Epithelial cell of esophagus (primary cell): Measurements from ENCODE around the gene LCNL1.

Source experiments
- DNase-seq: peaks from one replicate; pipeline ENCODE4 v3.0.0; 2010; ENCODE audit warnings: low read depth
- H3K4me3 ChIP-seq: 2 replicates; pipeline ENCODE4 v1.5.1; 2011; ENCODE audit warnings: mild to moderate bottlenecking, low read length, control low read depth
- TF ChIP-seq, protein P1 (sequence below): IDR thresholded peaks from 2 replicates; pipeline ENCODE4 v1.5.1; 2011; ENCODE audit warnings: low read depth, mild to moderate bottlenecking, low read length, control low read depth, inconsistent platforms; ENCODE audit not compliant: insufficient read depth; ENCODE audit errors: missing control alignments

Gene LCNL1

DNA sequence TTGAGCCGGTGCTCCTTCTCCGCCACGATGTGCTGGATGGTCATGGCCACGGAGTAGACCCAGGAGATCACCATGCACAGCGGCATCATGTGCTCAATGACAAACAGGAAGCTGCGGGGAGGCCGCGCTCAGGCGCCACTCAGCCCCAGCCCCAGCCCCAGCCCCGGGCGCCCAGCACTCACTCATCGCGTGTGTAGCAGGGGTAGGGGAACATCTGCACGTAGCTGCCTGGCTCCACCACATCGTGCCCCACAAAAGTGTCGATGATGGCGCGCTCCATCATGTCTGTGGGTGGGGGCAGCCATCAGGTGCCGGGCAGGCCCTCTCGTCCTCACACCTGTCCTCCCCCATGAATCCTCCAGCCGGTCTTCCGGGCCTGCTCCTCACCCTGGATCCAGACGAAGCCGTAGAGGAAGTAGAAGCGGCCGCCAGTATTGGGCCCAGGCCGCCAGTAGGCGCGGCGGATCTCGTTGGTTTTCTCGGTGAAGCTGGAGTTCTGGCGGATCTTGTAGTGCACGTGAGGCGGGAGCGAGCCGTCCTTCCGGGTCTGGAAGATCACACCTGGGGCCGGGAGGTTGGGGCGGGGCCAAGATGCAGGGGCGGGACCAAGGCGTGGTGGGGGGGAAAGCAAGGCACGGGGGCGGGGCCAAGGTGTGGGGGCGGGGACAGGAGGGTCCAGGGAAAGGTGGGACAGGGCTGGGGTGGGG, 35.2 kb downstream of the LCNL1 start:
- H3K4me3 ChIP-seq = no peak overlapping the region
- TF ChIP-seq, protein P1, sequence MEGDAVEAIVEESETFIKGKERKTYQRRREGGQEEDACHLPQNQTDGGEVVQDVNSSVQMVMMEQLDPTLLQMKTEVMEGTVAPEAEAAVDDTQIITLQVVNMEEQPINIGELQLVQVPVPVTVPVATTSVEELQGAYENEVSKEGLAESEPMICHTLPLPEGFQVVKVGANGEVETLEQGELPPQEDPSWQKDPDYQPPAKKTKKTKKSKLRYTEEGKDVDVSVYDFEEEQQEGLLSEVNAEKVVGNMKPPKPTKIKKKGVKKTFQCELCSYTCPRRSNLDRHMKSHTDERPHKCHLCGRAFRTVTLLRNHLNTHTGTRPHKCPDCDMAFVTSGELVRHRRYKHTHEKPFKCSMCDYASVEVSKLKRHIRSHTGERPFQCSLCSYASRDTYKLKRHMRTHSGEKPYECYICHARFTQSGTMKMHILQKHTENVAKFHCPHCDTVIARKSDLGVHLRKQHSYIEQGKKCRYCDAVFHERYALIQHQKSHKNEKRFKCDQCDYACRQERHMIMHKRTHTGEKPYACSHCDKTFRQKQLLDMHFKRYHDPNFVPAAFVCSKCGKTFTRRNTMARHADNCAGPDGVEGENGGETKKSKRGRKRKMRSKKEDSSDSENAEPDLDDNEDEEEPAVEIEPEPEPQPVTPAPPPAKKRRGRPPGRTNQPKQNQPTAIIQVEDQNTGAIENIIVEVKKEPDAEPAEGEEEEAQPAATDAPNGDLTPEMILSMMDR = no peak
- DNase-seq = no peak

DNA sequence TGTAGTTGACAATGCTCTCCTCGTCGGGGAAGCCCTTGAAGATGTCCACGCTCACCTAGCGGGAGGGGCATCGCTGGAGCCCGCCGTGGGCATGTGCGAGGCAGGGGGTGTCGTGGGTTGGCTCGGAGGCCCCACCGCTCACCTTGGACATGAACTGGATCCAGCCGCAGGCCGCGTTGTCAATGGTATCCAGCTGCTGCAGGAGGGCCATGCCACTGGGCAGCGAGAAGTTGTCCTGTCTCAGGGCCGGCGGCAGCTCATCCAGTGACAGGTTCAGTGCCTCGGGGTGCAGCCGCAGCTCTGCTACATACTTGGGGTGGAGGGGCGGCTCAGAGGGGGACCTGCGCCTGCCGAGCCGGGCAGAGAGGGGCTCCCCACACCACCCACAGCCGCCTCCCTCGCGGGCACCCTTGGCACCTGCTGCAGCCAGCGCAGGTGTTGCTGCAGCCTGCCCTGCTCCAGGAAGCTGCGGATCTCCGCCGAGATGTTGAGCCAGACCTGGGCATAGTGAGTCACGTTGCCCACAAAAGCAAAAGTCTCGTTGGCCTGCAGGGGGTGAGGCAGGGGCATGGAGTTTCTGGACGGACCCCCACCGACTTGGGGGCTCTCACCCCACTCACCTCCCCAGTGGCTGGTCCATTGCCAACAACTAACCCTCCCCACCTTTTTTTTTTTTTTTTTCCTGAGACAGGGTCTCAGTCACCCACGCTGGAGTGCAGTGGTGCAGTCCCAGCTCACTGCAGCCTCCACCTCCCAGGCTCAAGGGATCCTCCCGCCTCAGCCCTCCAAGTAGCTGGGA, 36.2 kb downstream of the LCNL1 start:
- H3K4me3 ChIP-seq = no peak overlapping the region
- TF ChIP-seq, protein P1 = no peak
- DNase-seq = no peak

DNA sequence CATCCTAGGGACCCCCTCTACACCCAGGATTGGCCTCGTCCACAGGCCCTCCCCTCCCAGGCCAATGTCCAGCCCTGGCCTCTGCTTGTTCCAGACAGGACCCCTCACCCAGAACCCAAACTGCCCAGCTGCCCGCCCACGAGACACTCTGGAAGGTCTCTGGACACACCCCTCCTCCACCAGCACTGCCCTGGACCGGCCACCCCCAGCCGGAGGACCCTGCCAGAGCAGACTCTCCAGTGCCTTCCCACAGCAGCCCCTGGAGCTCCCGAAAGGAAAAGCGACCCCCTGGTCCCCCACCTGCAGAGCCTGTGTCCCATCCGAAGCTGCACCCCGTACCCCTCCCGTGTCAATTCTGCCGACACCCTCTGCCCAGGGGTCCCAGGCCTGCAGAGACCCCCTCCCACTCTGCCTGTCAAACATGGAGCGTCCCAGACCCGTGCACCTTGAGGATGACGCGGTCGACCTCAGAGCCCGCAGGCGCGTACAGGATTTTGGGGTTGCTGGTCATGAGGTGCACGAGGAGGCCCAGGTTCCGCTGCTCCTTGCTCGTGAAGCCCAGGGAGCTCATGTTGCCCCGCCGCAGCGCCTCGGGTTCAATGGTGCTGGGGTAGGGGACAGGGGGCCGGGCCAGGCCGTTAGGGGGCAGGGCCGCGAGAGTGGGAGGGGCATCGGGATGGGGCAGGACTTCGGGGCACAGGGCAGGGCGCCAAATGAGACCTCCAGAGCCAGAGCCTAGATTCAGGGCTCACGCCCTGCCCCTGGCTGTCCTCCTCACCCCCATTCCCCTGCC, 37.3 kb downstream of the LCNL1 start:
- no peak overlapping the region for H3K4me3 ChIP-seq
- DNase-seq = no peak
- TF ChIP-seq, protein P1 = no peak

DNA sequence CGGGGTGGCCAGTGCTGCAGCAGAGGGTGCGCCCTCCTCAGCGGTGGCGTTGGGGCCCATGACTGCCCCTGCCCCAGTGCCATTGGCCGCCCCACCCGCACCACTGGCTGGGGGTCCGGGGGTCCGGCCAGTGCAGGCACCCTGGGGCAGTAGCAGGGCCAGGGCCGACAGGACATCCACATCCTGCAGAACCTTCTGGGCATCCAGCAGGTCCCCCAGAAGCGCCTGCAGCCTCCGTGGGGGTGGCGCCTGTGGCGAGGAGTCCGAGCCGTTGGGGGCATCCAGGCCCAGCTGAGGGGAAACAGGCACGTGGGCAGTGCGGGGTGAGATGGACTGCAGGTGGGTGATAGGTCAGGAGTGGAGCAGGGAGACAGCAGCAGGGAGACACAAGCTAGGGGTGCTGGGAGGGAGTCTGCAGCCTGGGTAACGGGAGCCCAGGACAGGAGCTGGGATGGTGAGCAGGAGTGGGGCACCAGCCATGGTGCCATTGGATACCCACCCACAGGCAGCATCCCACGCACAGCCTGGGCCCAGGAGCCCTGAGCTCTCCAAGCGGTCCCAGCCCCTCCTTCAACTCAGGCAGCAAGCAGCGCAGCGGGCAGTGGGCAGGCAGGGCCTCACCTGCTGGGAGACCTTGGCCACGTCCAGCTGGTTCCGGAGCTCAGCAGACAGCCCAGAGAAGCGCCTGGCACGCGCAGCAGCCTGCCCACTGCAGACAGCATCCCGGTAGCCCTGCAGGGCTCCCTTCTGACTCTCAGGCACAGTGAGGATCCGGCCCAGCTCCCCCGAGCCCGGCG, 38.2 kb downstream of the LCNL1 start:
- H3K4me3 ChIP-seq = no peak overlapping the region
- no peak for DNase-seq
- TF ChIP-seq, protein P1 = no peak

DNA sequence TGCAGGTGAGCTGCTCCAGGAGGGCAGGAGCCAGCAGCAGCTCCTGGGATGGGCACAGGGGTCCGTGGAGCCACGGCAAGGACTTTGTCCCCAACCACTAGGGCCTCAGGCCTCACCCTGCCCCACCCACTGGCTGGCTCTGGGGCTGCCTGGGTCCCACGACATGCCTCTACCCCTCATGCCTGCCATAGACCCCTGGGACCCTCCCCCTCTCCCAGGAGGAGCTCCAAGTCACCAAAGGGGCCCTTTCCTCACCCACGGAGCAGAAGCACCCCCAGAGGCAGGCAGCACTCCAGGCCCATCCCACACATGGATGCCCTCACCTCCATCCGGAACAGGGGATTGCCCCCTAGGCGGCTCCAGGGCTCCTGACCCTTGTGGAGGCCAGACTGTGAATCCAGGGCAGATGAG, 38.8 kb downstream of the LCNL1 start:
- no peak overlapping the region for H3K4me3 ChIP-seq
- DNase-seq = no peak
- TF ChIP-seq, protein P1 = no peak

DNA sequence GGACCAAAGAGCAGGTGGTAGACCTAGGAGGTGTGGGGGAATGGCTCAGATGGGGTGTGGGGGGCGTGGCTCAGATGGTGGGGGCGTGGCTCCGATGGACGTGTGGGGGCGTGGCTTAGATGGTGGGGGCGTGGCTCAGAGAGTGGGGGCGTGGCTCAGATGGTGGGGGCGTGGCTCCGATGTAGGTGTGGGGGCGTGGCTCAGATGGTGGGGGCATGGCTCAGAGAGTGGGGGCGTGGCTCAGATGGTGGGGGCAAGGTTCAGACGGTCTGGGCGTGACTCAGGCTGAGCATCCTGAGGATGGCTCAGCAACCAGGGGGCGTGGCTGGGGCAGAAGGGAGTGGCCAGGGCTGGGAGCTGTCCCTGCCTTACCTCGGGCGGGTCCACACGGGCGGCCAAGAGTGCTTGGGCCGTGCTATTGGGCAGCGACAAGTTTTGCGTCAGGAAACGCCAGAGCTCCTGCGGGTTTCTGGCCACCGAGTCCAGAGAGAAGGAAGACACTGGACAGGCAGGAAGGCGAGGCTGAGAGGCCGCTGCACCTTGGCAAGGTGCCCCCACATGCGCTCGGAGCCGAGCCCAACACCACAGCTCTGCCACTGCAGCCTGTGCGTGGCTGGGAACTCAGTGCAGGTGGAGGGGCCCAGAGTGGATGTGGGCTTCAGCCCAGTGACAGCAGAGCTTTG, 39.3 kb downstream of the LCNL1 start:
- H3K4me3 ChIP-seq = no peak overlapping the region
- TF ChIP-seq, protein P1 = no peak
- peak; percentile 90 for DNase-seq
